Adrenal gland (tissue), 5 donors: ENCODE results near the gene KCTD11.

Experiments
- CTCF ChIP-seq, 6 experiments: fragments of 450-650 bp in 4 of 6; fragments of 200-600 bp in 2 of 6; sonication (generic) in 1 of 6; IDR thresholded peaks; 1 replicate in 5 of 6; 2 replicates in 1 of 6; pipeline versions ENCODE4 v1.5.1 to v1.8.0; 2016 to 2021; ENCODE audit warnings: antibody characterized with exemption in 6 of 6, mild to moderate bottlenecking in 2 of 6, moderate library complexity in 1 of 6
- POLR2A ChIP-seq, 2 donors: fragments of 450-650 bp; IDR thresholded peaks; one replicate each; pipeline ENCODE4 v1.6.1; 2017; ENCODE audit warnings: antibody characterized with exemption in 2 of 2, mild to moderate bottlenecking in 2 of 2, moderate library complexity in 1 of 2
- donor health status: DM: no; HTN: no; CAD: no.

- TF ChIP-seq CTCF (IDR thresholded peaks at IDR 0.05) = no peak
- no peak for TF ChIP-seq POLR2A (IDR thresholded peaks at IDR 0.05)
Observed at GRCh38 chr17:7328840-7329373, 23.1 kb upstream of the KCTD11 start, which contains the start of gene NEURL4.
